NCI-H460 (cell line): ENCODE data around the gene KRT79. TPM values are rescaled to one million over a fixed set of nuclear protein-coding genes. Genes with fewer than 3 reads are reported as not detected.

Source experiments
- DNase-seq: peaks from one replicate; pipeline ENCODE4 v3.0.0-alpha.2; 2016; ENCODE audit warnings: low read depth; ENCODE audit errors: extremely low read depth
- total RNA-seq: library from RNA; depleted of rRNA; stranded (reverse); fragments of >200 nt; shearing (Covaris generic); gene quantifications from 2 replicates; pipeline ENCODE4 v1.2.3, GENCODE V29; 2014

Gene KRT79
- total RNA-seq, 1 experiment from 2014 or later, result not detected

GRCh38 chr12:52821071-52821730, 12.9 kb downstream of the KRT79 start:
- DNase-seq, result no peak

- DNase-seq, result no peak
These were observed 13.6 kb downstream of the KRT79 start for GRCh38 chr12:52820521-52820920.

GRCh38 chr12:52819731-52820510, 14.2 kb downstream of the KRT79 start:
- no peak for DNase-seq

- no peak for DNase-seq
These were observed 15.2 kb downstream of the KRT79 start for GRCh38 chr12:52818887-52819420.

- no peak for DNase-seq
These were observed 15.7 kb downstream of the KRT79 start for GRCh38 chr12:52818388-52818787.

- DNase-seq, result no peak
These were observed 16.3 kb downstream of the KRT79 start for GRCh38 chr12:52817699-52818238.

- no peak for DNase-seq
These were observed 17.0 kb downstream of the KRT79 start for GRCh38 chr12:52817003-52817698.

- DNase-seq, result no peak
These were observed 18.2 kb downstream of the KRT79 start for GRCh38 chr12:52815676-52816588.

GRCh38 chr12:52815161-52815560, 18.9 kb downstream of the KRT79 start:
- DNase-seq, result no peak

GRCh38 chr12:52814710-52815155, 19.4 kb downstream of the KRT79 start:
- DNase-seq, result no peak

- DNase-seq, result no peak
These were observed 20.0 kb downstream of the KRT79 start, which contains the start of gene KRT4 for GRCh38 chr12:52813885-52814709. Gene KRT4, minus strand, starts transcription at chr12:52814116. Its CDS starts 58 bp downstream, at chr12:52814058.

- no peak for DNase-seq
These were observed 20.8 kb downstream of the KRT79 start for GRCh38 chr12:52813203-52813819.

- DNase-seq, result no peak
These were observed 21.4 kb downstream of the KRT79 start for GRCh38 chr12:52812749-52813148.

GRCh38 chr12:52812073-52812400, 22.1 kb downstream of the KRT79 start:
- no peak for DNase-seq

GRCh38 chr12:52811191-52812072, 22.7 kb downstream of the KRT79 start:
- DNase-seq, result no peak

GRCh38 chr12:52810554-52810953, 23.6 kb downstream of the KRT79 start:
- no peak for DNase-seq

GRCh38 chr12:52809166-52809565, 24.9 kb downstream of the KRT79 start:
- no peak for DNase-seq
